PFSK-1 (cell line): ENCODE data around the gene CDH8.

ENCODE experiments used
- POLR2AphosphoS5 ChIP-seq: IDR thresholded peaks from 2 replicates; pipeline ENCODE4 v1.6.1; 2012; ENCODE audit warnings: low read depth, mild to moderate bottlenecking, control low read depth, low read length, moderate library complexity
- SIN3A ChIP-seq: IDR thresholded peaks from 2 replicates; pipeline ENCODE4 v1.6.1; 2012; ENCODE audit warnings: mild to moderate bottlenecking, low read length, moderate library complexity, borderline replicate concordance; ENCODE audit not compliant: insufficient read depth

- no peak for TF ChIP-seq SIN3A
- TF ChIP-seq POLR2AphosphoS5 = no peak
Measured at GRCh38 chr16:61792194-61792909, 243.9 kb downstream of the CDH8 start.
